ENCODE measurements around the gene MST1R.
A peak's percentile ranks its signal among the peaks of the same experiment; 100 is the strongest.
"Not testable (repeated sequence)": the region's sequence is repeated elsewhere in the genome, so short reads cannot be mapped to it uniquely, and the experiment has no call there.

The MST1R gene

DNA sequence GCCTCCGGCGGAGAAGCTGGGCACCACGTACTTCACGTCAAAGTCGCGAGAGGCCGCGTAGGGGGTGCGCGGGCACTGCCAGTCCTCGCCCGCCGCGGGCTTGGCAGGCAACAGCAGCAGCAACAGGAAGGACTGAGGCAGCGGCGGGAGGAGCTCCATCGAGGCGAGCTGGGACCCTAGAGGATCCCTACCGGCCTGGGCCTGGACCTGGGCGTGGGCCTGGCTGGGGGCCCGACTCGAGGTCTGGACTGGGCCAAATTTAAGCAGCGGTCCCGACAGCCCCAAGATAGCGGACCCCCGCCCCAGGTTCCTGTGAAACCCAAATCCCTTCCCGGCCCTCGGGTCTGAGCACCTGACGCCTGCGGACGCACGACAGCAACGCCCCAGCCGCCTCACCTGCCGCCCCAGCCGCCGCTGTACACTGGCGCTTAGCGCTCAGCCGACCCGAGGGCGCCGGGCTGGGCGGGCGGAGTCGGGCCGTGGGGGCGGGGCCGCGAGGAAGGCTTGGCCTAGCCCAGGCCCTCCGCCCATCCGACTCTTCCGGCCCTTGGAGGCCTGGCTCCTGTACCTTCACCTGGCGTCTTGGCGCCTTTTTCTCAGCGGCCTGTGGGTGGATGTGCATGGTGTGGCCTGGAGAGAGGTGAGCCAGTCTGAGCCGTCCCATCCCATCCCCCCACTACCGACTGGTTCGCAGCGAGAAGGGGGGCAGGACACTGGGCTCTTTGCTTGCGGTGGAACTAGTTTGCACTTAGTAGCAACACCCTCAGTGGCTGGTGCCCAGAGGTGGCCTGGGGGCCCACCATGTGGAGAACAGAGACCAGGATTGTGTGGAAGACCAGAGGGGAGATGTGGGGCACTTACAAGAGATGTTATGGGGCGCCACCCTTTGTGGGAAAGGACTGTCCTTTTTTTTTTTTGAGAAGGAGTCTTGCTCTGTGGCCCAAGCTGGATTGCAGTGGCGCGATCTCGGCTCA is at the start of gene MST1R:
MST1R (minus strand) TSS at position 423 of the 974 bp plus-strand sequence; CDS start at position 159, 264 bp downstream.
- Mint-ChIP-seq H3K4me1 (peaks cover 46% of the 10 kb centered on the region), H3K4me3 (peak within 1 kb of the TSS; percentile 86), H3K36me3 (peaks cover 3% of the 10 kb centered on the region), H3K9me3 (no peaks in the 10 kb centered on the region), H3K27ac (peak within 1 kb of the TSS; percentile 87), H3K27me3 (no peaks in the 10 kb centered on the region)
- peak; percentile 93 for DNase-seq
- CTCF ChIA-PET = no interaction called here

- H3K4me3 Mint-ChIP-seq = no peak overlapping the region
- no peaks in the 10 kb centered on the region for H3K27me3 Mint-ChIP-seq
- no peaks in the 10 kb centered on the region for H3K9me3 Mint-ChIP-seq
- no peak overlapping the region for H3K27ac Mint-ChIP-seq
- peaks cover 6% of the 10 kb centered on the region for H3K36me3 Mint-ChIP-seq
- H3K4me1 Mint-ChIP-seq = peaks cover 8% of the 10 kb centered on the region
- CTCF ChIA-PET = no interaction called here
- DNase-seq = no peak
These were observed 49.3 kb upstream of the MST1R start for GRCh38 chr3:49952924-49953323.

GRCh38 chr3:49942651-49943050 is 39.0 kb upstream of the MST1R start:
- no peak for DNase-seq
- Mint-ChIP-seq H3K27me3 (peaks cover 4% of the 10 kb centered on the region), H3K4me3 (no peak overlapping the region), H3K9me3 (no peaks in the 10 kb centered on the region), H3K36me3 (peaks cover 21% of the 10 kb centered on the region), H3K4me1 (peaks cover 38% of the 10 kb centered on the region), H3K27ac (peak overlapping the region; percentile 1)
- CTCF ChIA-PET = no interaction called here

GRCh38 chr3:49940667-49941249 is 37.1 kb upstream of the MST1R start:
- Mint-ChIP-seq H3K9me3 (no peaks in the 10 kb centered on the region), H3K27ac (peak overlapping the region; percentile 97), H3K4me3 (peak overlapping the region; percentile 98), H3K27me3 (peaks cover 4% of the 10 kb centered on the region), H3K4me1 (peaks cover 36% of the 10 kb centered on the region), H3K36me3 (peaks cover 15% of the 10 kb centered on the region)
- CTCF ChIA-PET = interaction anchor here (0.8 to 1.8 kb wide), 2 partner anchors 11 to 16 kb away, joined by 3 to 6 read pairs; partner anchors contain the start of gene MON1A
- DNase-seq = no peak

GRCh38 chr3:49939858-49940666 is 36.4 kb upstream of the MST1R start, which contains the start of gene RBM6:
Gene RBM6 (plus strand): TSS chr3:49940150. CDS start chr3:49962642, 22,492 bp downstream.
- peaks cover 15% of the 10 kb centered on the region for H3K36me3 Mint-ChIP-seq
- no peaks in the 10 kb centered on the region for H3K9me3 Mint-ChIP-seq
- peaks cover 4% of the 10 kb centered on the region for H3K27me3 Mint-ChIP-seq
- H3K27ac Mint-ChIP-seq = peak within 1 kb of the TSS; percentile 97
- H3K4me1 Mint-ChIP-seq = peaks cover 32% of the 10 kb centered on the region
- DNase-seq = peak; percentile 98
- H3K4me3 Mint-ChIP-seq = peak within 1 kb of the TSS; percentile 98
- CTCF ChIA-PET = interaction anchor here (0.8 to 1.8 kb wide), 2 partner anchors 11 to 15 kb away, joined by 3 to 6 read pairs; partner anchors contain the start of gene MON1A

GRCh38 chr3:49937090-49937489 is 33.4 kb upstream of the MST1R start:
- peaks cover 20% of the 10 kb centered on the region for H3K4me1 Mint-ChIP-seq
- no peak overlapping the region for H3K27ac Mint-ChIP-seq
- H3K36me3 Mint-ChIP-seq = peaks cover 6% of the 10 kb centered on the region
- peaks cover 4% of the 10 kb centered on the region for H3K27me3 Mint-ChIP-seq
- CTCF ChIA-PET = no interaction called here
- DNase-seq = no peak
- no peak overlapping the region for H3K4me3 Mint-ChIP-seq
- H3K9me3 Mint-ChIP-seq = no peaks in the 10 kb centered on the region

DNA sequence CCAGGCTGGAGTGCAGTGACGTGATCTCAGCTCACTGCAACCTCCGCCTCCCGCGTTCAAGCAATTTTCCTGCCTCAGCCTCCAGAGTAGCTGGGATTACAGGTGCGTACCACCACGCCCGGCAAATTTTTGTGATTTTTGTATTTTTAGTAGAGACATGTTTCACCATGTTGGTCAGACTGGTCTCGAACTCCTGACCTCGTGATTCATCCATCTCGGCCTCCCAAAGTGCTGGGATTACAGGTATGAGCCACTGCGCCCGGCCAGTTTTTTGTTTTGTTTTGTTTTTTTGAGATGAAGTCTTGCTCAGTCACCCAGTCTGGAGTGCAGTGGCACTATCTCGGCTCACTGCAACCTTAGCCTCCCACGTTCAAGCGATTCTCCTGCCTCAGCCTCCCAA is 28.6 kb upstream of the MST1R start:
- H3K9me3 Mint-ChIP-seq, H3K36me3 Mint-ChIP-seq, H3K27ac Mint-ChIP-seq, H3K4me3 Mint-ChIP-seq, CTCF ChIA-PET, DNase-seq, H3K27me3 Mint-ChIP-seq: not testable (repeated sequence)
- peaks cover 24% of the 10 kb centered on the region for H3K4me1 Mint-ChIP-seq

GRCh38 chr3:49930922-49931321 is 27.2 kb upstream of the MST1R start:
- Mint-ChIP-seq H3K4me3 (no peak overlapping the region), H3K4me1 (peaks cover 24% of the 10 kb centered on the region), H3K27ac (no peak overlapping the region), H3K36me3 (peaks cover 2% of the 10 kb centered on the region), H3K27me3 (no peaks in the 10 kb centered on the region), H3K9me3 (no peaks in the 10 kb centered on the region)
- CTCF ChIA-PET = no interaction called here
- no peak for DNase-seq

GRCh38 chr3:49930168-49930690 is 26.6 kb upstream of the MST1R start:
- H3K27ac Mint-ChIP-seq = peak overlapping the region; percentile 58

DNA sequence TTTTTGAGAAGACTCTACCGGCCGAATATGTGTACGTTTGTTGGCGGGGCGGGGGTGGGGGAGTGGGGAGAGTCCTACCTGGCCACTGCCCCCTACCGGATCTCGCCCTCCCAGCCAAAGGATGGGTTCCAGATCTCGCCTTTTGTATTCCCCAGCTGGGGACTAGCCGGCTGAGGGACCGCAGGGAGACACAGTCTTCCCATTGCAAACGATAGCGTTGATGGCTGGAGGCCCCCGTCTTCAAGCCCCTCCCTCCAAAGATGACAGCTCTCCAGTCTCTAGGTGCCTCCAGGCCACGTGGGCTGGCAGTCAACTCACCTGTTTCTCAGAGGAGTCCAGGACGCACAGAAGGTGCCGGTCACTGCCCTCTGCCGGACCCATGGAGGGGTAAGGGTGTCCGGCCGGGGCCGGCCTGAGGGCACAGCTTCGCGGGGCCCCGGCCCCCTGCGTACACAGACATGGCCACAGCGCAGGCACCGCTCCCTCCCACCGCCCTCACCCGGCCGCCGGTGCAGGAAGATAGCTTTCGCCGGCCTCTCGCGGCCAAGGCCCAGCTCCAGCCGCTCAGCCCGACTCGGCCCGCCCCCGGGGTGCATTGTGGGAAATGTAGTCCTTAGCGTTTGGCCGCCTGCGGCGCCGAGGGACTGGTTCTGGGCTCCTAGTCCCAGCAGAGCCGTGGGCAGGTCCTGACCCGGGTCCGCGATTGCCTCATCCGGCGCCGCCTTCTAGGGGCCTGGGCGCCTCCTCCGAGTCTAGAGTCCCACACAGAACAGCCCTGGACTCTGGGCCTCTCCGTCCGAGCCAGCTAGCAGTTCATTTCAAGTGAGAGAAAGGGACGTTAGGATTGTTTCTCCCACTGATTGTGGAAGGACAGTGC is 25.9 kb upstream of the MST1R start, which contains the start of gene MON1A:
MON1A (minus strand) TSS at position 521 of the 877 bp plus-strand sequence. CDS start 16,465 bp downstream, outside the sequence.
- H3K4me3 Mint-ChIP-seq = peak within 1 kb of the TSS; percentile 78
- CTCF ChIA-PET = interaction anchor here (1.0 to 1.2 kb wide), 2 partner anchors 11 to 120 kb away, joined by 3 to 6 read pairs; partner anchors contain the start of gene RBM6
- H3K36me3 Mint-ChIP-seq = peaks cover 2% of the 10 kb centered on the region
- peaks cover 24% of the 10 kb centered on the region for H3K4me1 Mint-ChIP-seq
- H3K27me3 Mint-ChIP-seq = no peaks in the 10 kb centered on the region
- peak within 1 kb of the TSS; percentile 58 for H3K27ac Mint-ChIP-seq
- no peaks in the 10 kb centered on the region for H3K9me3 Mint-ChIP-seq
- DNase-seq = peak; percentile 93

More at GRCh38 chr3:49930168-49930690, 26.6 kb upstream of the MST1R start:
- DNase-seq = no peak
- Mint-ChIP-seq H3K4me3 (peak overlapping the region; percentile 78), H3K4me1 (peaks cover 24% of the 10 kb centered on the region), H3K9me3 (no peaks in the 10 kb centered on the region), H3K36me3 (peaks cover 2% of the 10 kb centered on the region), H3K27me3 (no peaks in the 10 kb centered on the region)
- CTCF ChIA-PET = interaction anchor here (1.0 to 1.2 kb wide), 2 partner anchors 10 to 120 kb away, joined by 3 to 6 read pairs; partner anchors contain the start of gene RBM6

GRCh38 chr3:49928481-49929017 is 24.9 kb upstream of the MST1R start:
- H3K27me3 Mint-ChIP-seq = no peaks in the 10 kb centered on the region
- H3K36me3 Mint-ChIP-seq = peaks cover 2% of the 10 kb centered on the region
- CTCF ChIA-PET = no interaction called here
- H3K4me3 Mint-ChIP-seq = peak overlapping the region; percentile 78
- H3K9me3 Mint-ChIP-seq = no peaks in the 10 kb centered on the region
- no peak overlapping the region for H3K27ac Mint-ChIP-seq
- DNase-seq = no peak
- peaks cover 24% of the 10 kb centered on the region for H3K4me1 Mint-ChIP-seq

GRCh38 chr3:49927798-49928197 is 24.1 kb upstream of the MST1R start:
- Mint-ChIP-seq H3K27me3 (no peaks in the 10 kb centered on the region), H3K4me3 (no peak overlapping the region), H3K4me1 (peaks cover 24% of the 10 kb centered on the region), H3K36me3 (peaks cover 2% of the 10 kb centered on the region), H3K27ac (no peak overlapping the region), H3K9me3 (no peaks in the 10 kb centered on the region)
- CTCF ChIA-PET = no interaction called here
- DNase-seq = no peak
